Fibroblast of mammary gland (primary cell): ENCODE measurements around the gene RFX3.
A peak's percentile ranks its signal among the peaks of the same experiment; 100 is the strongest.
"Not testable (repeated sequence)": the region's sequence is repeated elsewhere in the genome, so short reads cannot be mapped to it uniquely, and the experiment has no call there.

Experiments
- DNase-seq: peaks from one replicate; pipeline ENCODE4 v3.0.0-alpha.2; 2010; ENCODE audit warnings: low read depth
- H3K4me3 ChIP-seq: 2 replicates; pipeline ENCODE4 v1.5.1; 2011; ENCODE audit warnings: low read depth, mild to moderate bottlenecking, low read length, moderate library complexity; ENCODE audit not compliant: control insufficient read depth
- TF ChIP-seq, protein P1 (sequence below): conservative IDR thresholded peaks from 2 replicates; pipeline ENCODE4 v1.5.1; 2011; ENCODE audit warnings: low read depth, low read length, inconsistent platforms; ENCODE audit not compliant: control insufficient read depth, insufficient read depth

Gene RFX3

DNA sequence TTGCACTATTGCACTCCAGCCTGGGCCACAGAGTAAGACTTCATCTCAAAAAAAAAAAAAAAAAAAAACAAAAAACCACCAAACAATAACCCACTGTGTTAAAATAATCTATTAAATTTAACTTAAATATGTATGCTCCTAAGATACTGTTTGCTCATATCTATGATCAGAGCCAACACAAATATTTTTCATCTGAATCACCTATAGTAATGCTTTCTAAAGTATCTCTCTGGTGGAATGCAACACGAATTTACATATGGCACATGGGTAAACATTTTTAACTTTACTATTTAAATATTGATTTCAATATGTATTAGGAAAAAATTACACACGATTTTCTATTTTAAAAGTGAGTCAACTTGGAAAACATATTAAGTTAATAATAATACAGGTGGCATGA, 196.4 kb downstream of the RFX3 start:
- no peak overlapping the region for H3K4me3 ChIP-seq
- DNase-seq, result peak; percentile 41
- TF ChIP-seq, protein P1, sequence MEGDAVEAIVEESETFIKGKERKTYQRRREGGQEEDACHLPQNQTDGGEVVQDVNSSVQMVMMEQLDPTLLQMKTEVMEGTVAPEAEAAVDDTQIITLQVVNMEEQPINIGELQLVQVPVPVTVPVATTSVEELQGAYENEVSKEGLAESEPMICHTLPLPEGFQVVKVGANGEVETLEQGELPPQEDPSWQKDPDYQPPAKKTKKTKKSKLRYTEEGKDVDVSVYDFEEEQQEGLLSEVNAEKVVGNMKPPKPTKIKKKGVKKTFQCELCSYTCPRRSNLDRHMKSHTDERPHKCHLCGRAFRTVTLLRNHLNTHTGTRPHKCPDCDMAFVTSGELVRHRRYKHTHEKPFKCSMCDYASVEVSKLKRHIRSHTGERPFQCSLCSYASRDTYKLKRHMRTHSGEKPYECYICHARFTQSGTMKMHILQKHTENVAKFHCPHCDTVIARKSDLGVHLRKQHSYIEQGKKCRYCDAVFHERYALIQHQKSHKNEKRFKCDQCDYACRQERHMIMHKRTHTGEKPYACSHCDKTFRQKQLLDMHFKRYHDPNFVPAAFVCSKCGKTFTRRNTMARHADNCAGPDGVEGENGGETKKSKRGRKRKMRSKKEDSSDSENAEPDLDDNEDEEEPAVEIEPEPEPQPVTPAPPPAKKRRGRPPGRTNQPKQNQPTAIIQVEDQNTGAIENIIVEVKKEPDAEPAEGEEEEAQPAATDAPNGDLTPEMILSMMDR, result no peak

DNA sequence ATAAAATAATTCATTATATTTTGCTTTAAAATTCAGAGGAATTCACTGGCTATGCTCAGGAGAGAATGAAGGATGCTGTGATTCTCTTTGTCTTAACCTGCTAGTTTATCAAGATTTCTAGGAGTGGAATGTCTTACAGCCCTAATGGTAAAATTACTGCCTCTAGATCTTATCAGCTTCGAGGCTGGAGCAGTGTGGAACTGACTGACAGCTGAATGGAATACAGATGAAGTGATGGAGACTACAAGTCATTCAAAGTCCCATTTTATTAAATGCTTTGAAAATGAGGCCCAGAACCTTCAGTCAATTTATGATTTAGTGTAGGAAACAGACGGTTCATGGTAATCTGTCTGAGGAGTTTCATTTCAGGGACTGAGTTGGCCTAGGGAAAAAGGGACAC, 202.1 kb downstream of the RFX3 start:
- DNase-seq, result no peak
- TF ChIP-seq, protein P1, result no peak
- H3K4me3 ChIP-seq, result no peak overlapping the region

DNA sequence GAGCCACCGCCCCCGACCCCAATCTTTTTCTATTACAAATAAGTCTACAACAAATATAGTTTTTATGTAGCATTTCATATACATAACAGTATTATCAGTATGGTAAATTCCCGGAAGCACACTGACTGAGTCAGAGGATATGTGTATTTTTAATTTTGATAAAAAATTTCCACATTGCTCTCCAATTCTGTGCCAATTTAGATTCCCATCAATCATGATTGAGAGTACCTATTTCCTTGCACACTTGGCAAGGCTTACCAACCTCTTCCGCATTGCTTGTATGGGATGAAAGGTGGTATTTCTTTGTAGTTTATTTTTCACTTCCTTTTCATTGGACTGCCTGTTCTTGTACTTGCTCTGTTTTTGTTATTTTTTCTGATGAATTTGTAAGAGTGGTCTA, 204.6 kb downstream of the RFX3 start:
- no peak overlapping the region for H3K4me3 ChIP-seq
- TF ChIP-seq, protein P1, result no peak
- DNase-seq, result no peak

DNA sequence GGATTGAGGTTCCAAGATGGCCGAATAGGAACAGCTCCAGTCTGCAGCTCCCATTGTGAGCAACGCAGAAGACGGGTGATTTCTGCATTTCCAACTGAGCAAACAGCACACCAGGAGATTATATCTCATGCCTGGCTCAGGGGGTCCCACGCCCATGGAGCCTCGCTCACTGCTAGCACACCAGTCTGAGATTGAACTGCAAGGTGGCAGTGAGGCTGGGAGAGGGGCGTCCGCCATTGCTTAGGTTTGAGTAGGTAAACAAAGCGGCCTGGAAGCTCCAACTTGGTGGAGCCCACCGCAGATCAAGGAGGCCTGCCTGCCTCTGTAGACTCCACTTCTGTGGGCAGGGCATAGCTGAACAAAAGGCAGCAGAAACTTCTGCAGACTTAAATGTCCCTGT, 213.2 kb downstream of the RFX3 start:
- DNase-seq, H3K4me3 ChIP-seq: not testable (repeated sequence)

DNA sequence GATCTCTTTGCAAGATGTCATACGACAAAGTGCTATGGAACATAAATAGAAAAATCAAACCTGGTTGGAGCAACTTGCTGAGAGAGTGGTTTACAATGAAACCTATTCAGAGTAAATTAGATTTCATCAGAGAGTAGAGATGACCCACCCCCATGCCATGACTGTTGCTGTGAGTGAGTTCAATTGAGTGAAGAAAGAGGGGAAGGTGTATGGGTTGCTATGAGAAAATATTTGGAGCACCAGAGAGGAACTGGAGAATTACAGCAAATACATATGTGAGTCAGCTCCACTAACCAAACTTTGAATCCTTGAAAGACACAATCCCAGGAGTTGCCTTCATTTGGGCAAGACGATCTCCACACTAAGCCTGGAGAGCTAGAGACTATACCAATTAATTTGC, 217.2 kb downstream of the RFX3 start:
- DNase-seq, result no peak
- TF ChIP-seq, protein P1, result no peak
- H3K4me3 ChIP-seq, result no peak overlapping the region

DNA sequence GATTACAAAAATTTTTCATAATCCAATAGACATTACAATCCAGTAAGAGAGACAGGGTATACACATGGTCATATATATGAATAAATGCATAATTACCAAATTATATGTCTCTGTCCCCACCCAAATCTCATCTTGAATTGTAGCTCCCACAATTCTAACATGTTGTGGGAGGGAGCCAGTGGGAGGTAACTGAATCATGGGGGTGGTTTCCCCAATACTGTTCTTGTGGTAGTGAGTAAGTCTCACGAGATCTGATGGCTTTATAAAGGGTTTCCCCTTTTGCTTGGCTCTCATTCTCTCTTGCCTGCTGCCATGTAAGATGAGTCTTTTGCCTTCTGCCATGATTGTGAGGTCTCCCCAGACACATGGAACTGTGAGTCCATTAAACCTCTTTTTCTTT, 221.4 kb downstream of the RFX3 start:
- DNase-seq, result peak; percentile 2
- H3K4me3 ChIP-seq, result not testable (repeated sequence)

DNA sequence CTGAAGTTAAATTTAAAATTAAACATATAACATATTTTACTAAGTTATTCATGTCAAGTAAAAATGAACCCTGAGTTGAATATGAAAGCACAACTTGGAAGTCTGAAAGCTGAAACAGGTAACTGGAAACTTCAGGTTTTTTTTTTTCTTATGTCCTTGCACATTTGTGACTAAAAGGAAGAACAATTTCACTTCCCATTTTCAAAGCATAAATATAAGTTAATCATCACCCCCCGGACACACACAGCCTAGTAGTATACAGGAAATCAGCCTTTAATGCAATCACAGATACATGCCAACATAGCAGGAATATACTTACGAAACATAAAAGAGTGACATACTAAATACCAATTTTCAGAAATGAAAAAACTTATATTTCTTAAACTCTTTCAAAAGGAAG, 225.9 kb downstream of the RFX3 start:
- no peak for DNase-seq
- no peak overlapping the region for H3K4me3 ChIP-seq
- TF ChIP-seq, protein P1, result no peak

DNA sequence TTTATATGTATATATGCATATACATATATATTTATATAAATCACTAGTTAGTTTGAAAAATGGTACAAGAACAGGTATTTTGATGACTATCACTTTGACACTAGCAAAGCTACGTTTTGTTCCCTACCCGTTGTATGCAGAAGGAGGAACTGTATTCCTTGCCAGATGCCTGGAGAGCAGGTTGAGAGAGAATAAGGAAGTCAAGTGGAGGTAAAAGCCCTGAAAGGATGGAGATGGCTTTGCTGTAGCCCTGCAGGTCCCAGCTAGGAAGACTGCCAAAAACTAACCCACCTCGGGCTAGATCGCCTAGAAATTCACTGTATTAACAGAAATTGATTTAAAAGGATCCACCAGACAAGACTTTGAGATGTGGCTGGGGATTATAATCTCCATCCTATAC, 229.3 kb downstream of the RFX3 start:
- H3K4me3 ChIP-seq, result no peak overlapping the region
- TF ChIP-seq, protein P1, result no peak
- no peak for DNase-seq
